ENCODE measurements around the gene TIAM2. TPM values are rescaled to one million over a fixed set of nuclear protein-coding genes. Genes with fewer than 3 reads are reported as not detected.
A peak's percentile ranks its signal among the peaks of the same experiment; 100 is the strongest.

TIAM2 gene
- total and polyA plus RNA-seq, 9 of the 15 experiments (the other 6 are each of a cell fraction or from before 2014, with no cell fraction given), result 0.73 to 6.5 (median 4.3) TPM

GRCh38 chr6:155126727-155127439 is 131.8 kb downstream of the TIAM2 start (continued):
- TF ChIP-seq CHD7 (IDR thresholded peaks at IDR 0.05; ENCODE audit: low read depth, low read length), result no peak
- peak; percentile 63 for TF ChIP-seq MEIS2 (IDR thresholded peaks at IDR 0.05; ENCODE audit: partially characterized antibody)
- TF ChIP-seq JUN (IDR thresholded peaks at IDR 0.05; ENCODE audit: borderline replicate concordance, low read depth, low read length), result 0 out of 2 replicates have a peak, but pooled peaks have one; percentile 48
- TF ChIP-seq JUN (CRISPR knock-in tag; IDR thresholded peaks at IDR 0.05; ENCODE audit: borderline replicate concordance), result no peak
- no peak for TF ChIP-seq ZNF134 (CRISPR knock-in tag; conservative IDR thresholded peaks at IDR 0.05)
- TF ChIP-seq ATF3 (IDR thresholded peaks at IDR 0.05), result peak; percentile 58
- no peak for TF ChIP-seq ATF3 (CRISPR knock-in tag; conservative IDR thresholded peaks at IDR 0.05)

Measured in K562 (cell line).